Retinal pigment epithelial cell (primary cell): ENCODE results near the gene DAPK2.
"Not testable (repeated sequence)": the region's sequence is repeated elsewhere in the genome, so short reads cannot be mapped to it uniquely, and the experiment has no call there.

ENCODE experiments used
- DNase-seq: peaks from one replicate; pipeline ENCODE4 v3.0.0-alpha.2; 2010; ENCODE audit warnings: low read depth
- H3K4me3 ChIP-seq: 2 replicates; pipeline ENCODE4 v1.5.1; 2011; ENCODE audit warnings: mild to moderate bottlenecking, low read length, control low read depth, moderate library complexity
- TF ChIP-seq, protein P1 (sequence below): conservative IDR thresholded peaks from 2 replicates; pipeline ENCODE4 v1.5.1; 2011; ENCODE audit warnings: low read depth, low read length, control low read depth, inconsistent platforms

Gene DAPK2

DNA sequence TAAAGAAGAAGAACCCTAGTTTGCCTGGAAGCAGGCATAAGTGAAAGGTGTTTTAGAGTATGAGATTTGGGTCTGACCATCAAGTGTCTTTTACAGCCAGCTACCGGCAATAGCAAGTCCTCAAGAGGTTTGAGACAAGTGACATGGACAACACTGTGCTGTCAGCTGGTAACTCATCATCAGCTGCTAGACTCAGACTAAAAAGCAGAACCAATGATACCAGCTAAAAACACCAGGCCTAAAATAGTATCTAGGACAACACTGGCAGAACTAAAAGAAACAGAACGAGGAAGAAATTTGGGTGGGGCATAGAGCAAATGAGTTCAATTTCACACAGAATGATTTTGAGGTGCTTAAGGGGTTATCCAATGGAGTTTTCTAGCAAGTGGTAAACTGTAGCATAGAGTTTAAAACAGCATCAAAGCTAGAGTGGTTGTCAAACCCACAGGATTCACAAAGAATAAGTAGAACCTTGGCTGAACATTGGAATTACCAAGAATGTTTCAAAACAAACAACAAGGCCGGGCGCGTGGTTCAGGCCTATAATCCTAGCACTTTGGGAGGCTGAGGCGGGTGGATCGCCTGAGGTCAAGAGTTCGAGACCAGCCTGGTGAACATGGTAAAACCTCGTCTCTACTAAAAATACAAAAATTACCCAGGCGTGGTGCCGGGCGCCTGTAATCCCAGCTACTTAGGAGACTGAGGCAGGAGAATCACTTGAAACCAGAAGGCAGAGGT lies 43.4 kb upstream of the DAPK2 start:
- TF ChIP-seq, protein P1, sequence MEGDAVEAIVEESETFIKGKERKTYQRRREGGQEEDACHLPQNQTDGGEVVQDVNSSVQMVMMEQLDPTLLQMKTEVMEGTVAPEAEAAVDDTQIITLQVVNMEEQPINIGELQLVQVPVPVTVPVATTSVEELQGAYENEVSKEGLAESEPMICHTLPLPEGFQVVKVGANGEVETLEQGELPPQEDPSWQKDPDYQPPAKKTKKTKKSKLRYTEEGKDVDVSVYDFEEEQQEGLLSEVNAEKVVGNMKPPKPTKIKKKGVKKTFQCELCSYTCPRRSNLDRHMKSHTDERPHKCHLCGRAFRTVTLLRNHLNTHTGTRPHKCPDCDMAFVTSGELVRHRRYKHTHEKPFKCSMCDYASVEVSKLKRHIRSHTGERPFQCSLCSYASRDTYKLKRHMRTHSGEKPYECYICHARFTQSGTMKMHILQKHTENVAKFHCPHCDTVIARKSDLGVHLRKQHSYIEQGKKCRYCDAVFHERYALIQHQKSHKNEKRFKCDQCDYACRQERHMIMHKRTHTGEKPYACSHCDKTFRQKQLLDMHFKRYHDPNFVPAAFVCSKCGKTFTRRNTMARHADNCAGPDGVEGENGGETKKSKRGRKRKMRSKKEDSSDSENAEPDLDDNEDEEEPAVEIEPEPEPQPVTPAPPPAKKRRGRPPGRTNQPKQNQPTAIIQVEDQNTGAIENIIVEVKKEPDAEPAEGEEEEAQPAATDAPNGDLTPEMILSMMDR = no peak
- no peak for DNase-seq
- H3K4me3 ChIP-seq = no peak overlapping the region

DNA sequence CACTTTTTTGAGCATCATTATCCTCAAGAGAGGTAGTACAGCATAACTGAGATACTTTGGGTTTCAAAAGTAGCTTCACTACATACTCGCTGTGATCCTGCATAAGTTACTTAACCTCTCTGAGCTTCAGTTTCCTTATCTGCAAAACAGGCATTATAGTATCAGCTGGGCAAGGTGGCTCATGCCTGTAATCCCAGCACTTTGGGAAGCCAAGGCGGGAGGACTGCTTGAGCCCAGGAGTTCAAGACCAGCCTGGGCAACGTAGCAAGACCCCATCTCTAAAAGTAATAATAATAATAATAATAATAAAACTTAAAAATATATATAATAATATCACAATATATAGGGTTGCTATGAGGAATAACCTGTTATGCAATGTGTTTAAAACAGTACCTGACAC lies 36.5 kb upstream of the DAPK2 start:
- TF ChIP-seq, protein P1 = no peak
- no peak for DNase-seq
- H3K4me3 ChIP-seq = no peak overlapping the region

DNA sequence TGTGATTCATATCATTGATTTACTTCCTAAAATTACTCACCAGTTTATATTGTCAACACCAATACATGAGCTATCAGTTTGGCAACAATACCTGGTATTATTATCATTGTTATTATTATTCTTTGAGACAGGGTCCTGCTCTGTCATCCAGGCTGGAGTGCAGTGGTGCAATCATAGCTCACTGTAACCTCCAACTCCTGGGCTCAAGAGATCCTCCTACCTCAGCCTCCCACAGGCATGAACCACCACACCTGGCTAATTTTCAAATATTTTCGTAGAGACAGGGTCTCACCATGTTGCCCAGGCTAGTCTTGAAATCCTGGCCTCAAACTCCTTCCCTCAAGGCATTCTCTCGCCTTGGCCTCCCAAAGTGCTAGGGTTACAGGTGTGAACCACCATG lies 27.2 kb upstream of the DAPK2 start:
- H3K4me3 ChIP-seq, DNase-seq: not testable (repeated sequence)

DNA sequence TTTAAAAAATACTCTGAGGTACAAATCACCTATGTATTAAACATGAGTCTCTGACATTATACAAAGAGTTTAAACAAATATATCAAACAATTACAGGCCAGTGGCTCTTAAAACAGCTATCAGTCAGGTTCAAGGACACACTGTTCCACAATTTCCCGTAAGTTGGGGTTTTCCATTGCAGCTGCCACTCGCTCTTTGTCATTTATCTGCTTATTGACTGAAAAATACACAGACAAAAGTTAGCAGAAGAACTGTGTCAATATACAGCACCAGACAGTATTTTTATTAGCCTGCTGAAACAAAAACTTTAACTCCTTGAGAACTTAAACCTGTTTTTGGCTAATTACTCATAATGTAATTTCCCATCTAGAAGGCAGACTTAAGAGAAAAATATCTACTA lies 26.5 kb upstream of the DAPK2 start:
- no peak for DNase-seq
- no peak overlapping the region for H3K4me3 ChIP-seq
- TF ChIP-seq, protein P1 = no peak

DNA sequence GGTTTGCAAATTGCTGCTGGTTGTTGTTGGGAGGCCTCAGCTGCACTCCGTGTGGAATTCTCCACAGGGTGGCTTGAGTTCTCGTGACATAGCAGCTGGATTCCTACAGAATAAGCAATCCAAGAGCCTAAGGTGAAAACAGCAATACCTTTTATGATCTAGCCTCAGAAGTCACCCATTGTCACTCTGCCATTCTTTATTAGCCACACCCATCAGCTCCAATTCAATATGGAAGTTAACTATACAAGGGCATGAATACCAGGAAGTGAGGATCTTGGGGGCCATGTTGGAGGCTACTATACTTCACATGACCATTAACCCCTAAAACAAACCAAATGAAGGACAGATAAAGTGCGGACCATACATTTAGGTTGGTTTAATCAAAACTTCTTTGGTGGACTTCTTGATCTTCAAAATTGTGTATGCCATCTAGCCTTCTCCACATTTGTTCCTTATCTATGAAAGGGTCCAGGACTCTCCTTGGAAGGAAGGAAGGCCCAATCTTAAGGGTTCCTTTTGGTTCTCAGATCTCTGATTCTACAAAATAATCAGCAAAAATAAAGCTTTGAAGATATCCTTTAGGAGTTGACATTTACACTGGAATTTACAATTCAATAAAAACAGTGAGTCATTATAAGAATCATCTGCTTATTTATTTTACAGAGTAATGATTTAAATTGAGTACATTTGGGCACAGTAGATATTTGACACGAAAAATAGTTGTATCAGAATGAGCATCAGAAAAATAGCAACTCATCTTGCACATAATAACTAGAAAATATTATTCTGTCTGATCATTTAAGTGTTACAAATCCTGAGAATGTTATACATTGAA lies 25.9 kb upstream of the DAPK2 start:
- H3K4me3 ChIP-seq = no peak overlapping the region
- TF ChIP-seq, protein P1 = no peak
- no peak for DNase-seq

DNA sequence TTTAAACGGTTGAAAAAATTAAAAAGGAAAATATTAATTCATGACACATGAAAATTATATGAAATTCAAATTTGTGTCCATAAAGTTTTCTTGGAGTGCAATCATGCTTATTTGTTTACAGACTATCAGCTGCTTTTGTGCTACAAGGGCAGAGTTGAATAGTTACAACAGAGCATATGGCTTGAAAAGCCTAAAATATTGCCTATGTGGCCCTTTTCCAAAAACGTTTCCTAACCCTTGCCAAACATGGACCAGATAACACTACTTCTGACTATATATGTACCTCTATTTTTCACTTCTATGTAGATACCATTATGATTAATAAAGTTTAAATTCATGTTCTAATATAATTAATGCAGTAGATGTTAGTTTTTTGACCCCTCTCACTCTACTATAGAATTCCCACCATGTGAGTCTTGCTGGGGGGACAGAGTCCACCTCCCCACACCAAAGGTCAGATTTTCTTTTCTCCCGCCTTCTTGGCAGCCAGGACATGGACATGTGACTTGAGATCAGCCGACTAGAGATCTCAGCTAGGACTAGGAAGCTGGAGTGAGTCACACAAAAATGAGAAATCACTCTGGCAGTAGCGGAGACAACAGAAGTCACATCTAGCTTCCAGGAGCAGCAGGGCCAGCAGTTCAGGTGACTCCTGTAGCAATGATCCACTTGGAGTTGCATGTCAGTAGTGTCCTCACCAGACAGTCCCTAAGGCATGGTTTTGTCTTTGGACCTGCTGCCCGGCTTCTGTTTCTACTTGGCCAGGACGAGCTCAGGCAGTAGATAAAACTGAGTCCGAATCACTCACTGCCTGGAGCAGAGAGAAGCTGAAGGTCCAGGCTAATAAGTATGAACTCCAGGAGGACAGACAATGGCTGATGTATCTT lies 24.9 kb upstream of the DAPK2 start:
- TF ChIP-seq, protein P1 = no peak
- H3K4me3 ChIP-seq = no peak overlapping the region
- DNase-seq = peak; percentile 73

DNA sequence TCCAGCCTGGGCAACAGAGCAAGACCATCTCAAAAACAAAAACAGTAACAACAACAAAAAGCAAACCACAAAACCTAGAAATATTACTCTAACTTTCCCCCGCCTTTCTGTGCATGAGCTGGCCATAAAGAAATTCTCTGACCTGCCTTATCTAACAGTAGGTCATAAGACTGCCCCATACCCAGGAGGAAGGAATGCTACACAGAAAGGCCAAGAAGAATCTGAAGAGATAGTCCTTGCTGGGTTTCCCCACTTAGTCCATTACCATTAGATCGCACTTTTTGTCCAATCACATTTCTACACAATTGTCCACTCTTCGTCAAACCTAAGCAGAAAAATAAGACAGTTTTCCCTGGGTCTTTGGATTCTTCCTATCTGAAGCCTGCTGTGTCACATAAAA lies 23.8 kb upstream of the DAPK2 start:
- TF ChIP-seq, protein P1 = no peak
- DNase-seq = no peak
- H3K4me3 ChIP-seq = no peak overlapping the region
